Endothelial cell of umbilical vein (primary cell): ENCODE results near the gene MYH8.

ENCODE experiments used
- EZH2 ChIP-seq: IDR thresholded peaks from 2 replicates; pipeline ENCODE4 v1.6.1; 2012; ENCODE audit warnings: borderline replicate concordance, low read depth, mild to moderate bottlenecking, moderate library complexity, low read length, inconsistent platforms; ENCODE audit not compliant: severe bottlenecking
- GATA2 ChIP-seq: IDR thresholded peaks from 2 replicates; pipeline ENCODE4 v1.7.0; 2011; ENCODE audit warnings: low read depth, mild to moderate bottlenecking, moderate library complexity, mixed read lengths, low read length; ENCODE audit not compliant: insufficient read length, insufficient read depth
- JUN ChIP-seq: IDR thresholded peaks from 2 replicates; pipeline ENCODE4 v1.6.1; 2011; ENCODE audit warnings: borderline replicate concordance, low read depth; ENCODE audit not compliant: insufficient read length, insufficient read depth
- MAX ChIP-seq: IDR thresholded peaks from 2 replicates; pipeline ENCODE4 v1.6.1; 2011; ENCODE audit not compliant: insufficient read depth, insufficient read length
- POLR2A ChIP-seq: IDR thresholded peaks from 2 replicates; pipeline ENCODE4 v1.6.1; 2012; ENCODE audit warnings: low read depth, mild to moderate bottlenecking, control low read depth, low read length
- POLR2AphosphoS5 ChIP-seq: IDR thresholded peaks from 2 replicates; pipeline ENCODE4 v1.6.1; 2012; ENCODE audit warnings: low read depth, mild to moderate bottlenecking, control low read depth, low read length, moderate library complexity; ENCODE audit not compliant: insufficient read depth
- TF ChIP-seq, protein P1 (sequence below), 2 donors: IDR thresholded peaks; 1 replicate in 1 of 2; 2 replicates in 1 of 2; pipeline ENCODE4 v1.5.1; 2011; ENCODE audit warnings: low read length in 2 of 2, mild to moderate bottlenecking in 2 of 2, moderate library complexity in 2 of 2, control low read depth in 1 of 2, inconsistent platforms in 1 of 2, low read depth in 1 of 2; ENCODE audit not compliant: insufficient read depth in 1 of 2; ENCODE audit errors: extremely low read depth in 1 of 2

GRCh38 chr17:10460062-10460461 is 38.3 kb upstream of the MYH8 start:
- TF ChIP-seq, protein P1, sequence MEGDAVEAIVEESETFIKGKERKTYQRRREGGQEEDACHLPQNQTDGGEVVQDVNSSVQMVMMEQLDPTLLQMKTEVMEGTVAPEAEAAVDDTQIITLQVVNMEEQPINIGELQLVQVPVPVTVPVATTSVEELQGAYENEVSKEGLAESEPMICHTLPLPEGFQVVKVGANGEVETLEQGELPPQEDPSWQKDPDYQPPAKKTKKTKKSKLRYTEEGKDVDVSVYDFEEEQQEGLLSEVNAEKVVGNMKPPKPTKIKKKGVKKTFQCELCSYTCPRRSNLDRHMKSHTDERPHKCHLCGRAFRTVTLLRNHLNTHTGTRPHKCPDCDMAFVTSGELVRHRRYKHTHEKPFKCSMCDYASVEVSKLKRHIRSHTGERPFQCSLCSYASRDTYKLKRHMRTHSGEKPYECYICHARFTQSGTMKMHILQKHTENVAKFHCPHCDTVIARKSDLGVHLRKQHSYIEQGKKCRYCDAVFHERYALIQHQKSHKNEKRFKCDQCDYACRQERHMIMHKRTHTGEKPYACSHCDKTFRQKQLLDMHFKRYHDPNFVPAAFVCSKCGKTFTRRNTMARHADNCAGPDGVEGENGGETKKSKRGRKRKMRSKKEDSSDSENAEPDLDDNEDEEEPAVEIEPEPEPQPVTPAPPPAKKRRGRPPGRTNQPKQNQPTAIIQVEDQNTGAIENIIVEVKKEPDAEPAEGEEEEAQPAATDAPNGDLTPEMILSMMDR (IDR thresholded peaks at IDR 0.05; ENCODE audit: extremely low read depth in 1 of 2, insufficient read depth in 1 of 2, low read depth in 1 of 2, low read length in 2 of 2): no peak
- TF ChIP-seq EZH2 (no peak), POLR2A (no peak), POLR2AphosphoS5 (no peak), MAX (no peak), GATA2 (no peak), JUN (no peak)
